ENCODE data around the gene SNX5.

SNX5 gene

DNA sequence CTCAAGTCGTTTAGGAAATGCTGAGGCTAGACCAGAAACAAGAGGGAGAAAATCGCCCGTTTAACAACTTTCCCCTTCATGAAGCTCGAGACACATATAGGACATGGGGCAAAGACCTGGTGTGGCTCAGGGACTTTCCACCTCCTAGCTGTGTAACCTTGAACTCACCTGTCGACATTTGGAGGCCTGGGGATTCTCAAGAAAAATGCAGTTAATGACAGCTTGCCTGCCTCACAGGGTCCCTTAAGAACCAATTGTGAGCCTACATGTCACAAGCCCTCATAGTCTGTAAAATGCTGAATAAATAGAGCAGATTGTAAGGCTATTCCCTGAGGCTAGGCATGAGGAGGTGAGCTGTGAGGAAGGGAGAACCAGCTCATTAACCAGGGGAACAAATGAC, 35.3 kb upstream of the SNX5 start:
- Histone ChIP-seq H3K27ac (ENCODE audit: low read depth, low read length) (no peak overlapping the region), H3K4me3 (ENCODE audit: insufficient read depth, low read length, poor library complexity, severe bottlenecking) (no peak overlapping the region), H3K27me3 (ENCODE audit: low read length) (no peaks in the 10 kb centered on the region), H4K20me1 (ENCODE audit: low read depth, low read length) (no peaks in the 10 kb centered on the region), H3K79me2 (ENCODE audit: insufficient read depth, low read length) (no peaks in the 10 kb centered on the region), H3K36me3 (ENCODE audit: low read length) (no peaks in the 10 kb centered on the region), H3K9me3 (ENCODE audit: insufficient read depth, low read length) (no peaks in the 10 kb centered on the region), H3K4me2 (ENCODE audit: low read depth, low read length, poor library complexity, severe bottlenecking) (no peak overlapping the region), H3F3A (ENCODE audit: insufficient read depth) (no peaks in the 10 kb centered on the region), H3K9ac (ENCODE audit: low read length) (no peak overlapping the region), H2AFZ (ENCODE audit: low read depth, low read length, severe bottlenecking) (no peak overlapping the region), H3K9me2 (replicated peaks; ENCODE audit: insufficient read depth, low read length) (no peaks in the 10 kb centered on the region)
- TF ChIP-seq EZH2phosphoT487 (conservative IDR thresholded peaks at IDR 0.05; ENCODE audit: low read length): no peak
- TF ChIP-seq, protein P1, sequence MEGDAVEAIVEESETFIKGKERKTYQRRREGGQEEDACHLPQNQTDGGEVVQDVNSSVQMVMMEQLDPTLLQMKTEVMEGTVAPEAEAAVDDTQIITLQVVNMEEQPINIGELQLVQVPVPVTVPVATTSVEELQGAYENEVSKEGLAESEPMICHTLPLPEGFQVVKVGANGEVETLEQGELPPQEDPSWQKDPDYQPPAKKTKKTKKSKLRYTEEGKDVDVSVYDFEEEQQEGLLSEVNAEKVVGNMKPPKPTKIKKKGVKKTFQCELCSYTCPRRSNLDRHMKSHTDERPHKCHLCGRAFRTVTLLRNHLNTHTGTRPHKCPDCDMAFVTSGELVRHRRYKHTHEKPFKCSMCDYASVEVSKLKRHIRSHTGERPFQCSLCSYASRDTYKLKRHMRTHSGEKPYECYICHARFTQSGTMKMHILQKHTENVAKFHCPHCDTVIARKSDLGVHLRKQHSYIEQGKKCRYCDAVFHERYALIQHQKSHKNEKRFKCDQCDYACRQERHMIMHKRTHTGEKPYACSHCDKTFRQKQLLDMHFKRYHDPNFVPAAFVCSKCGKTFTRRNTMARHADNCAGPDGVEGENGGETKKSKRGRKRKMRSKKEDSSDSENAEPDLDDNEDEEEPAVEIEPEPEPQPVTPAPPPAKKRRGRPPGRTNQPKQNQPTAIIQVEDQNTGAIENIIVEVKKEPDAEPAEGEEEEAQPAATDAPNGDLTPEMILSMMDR (IDR thresholded peaks at IDR 0.05; ENCODE audit: insufficient read depth, low read length, poor library complexity, severe bottlenecking): no peak

DNA sequence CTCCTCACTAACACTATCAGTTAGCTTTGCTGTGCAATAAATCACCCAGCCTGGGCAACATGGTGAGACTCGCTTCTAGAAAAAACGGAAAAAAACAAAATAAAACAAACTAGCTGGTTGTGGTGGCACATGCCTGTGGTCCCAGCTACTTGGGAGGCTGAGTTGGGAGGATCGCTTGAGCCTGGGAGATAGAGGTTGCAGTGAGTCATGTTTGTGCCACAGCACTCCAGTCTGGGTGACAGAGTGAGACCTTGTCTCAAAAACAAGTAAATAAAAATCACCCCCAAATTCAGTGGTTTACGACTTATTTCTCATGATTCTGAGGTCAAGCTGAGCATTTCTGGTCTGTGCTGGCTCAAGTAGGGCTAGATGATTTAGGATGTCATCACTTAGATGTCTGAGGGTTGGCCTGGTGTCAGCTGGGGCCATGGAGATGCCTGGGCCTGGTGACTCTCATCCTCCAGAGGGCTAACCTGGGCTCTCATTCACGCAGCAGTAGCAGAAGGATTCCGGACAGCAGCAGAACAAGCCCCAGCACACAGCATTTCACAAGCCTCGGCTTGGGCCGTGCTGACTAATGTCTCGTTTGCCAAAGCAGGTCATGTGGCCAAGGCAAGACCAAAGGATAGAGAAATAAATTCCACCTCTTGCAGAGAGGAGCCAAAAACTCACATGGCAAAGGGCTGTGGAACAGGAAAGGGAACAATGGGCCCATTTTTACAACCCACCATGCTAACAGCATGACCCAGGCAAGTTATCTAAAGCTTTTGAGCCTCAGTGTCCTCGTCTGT, 32.7 kb upstream of the SNX5 start:
- Histone ChIP-seq H3K4me2 (ENCODE audit: low read depth, low read length, poor library complexity, severe bottlenecking) (no peak overlapping the region), H3K9me3 (ENCODE audit: insufficient read depth, low read length) (no peaks in the 10 kb centered on the region), H3K4me3 (ENCODE audit: insufficient read depth, low read length, poor library complexity, severe bottlenecking) (no peak overlapping the region), H3K36me3 (ENCODE audit: low read length) (no peaks in the 10 kb centered on the region), H4K20me1 (ENCODE audit: low read depth, low read length) (no peaks in the 10 kb centered on the region), H3K27ac (ENCODE audit: low read depth, low read length) (no peak overlapping the region), H3F3A (ENCODE audit: insufficient read depth) (no peaks in the 10 kb centered on the region), H3K27me3 (ENCODE audit: low read length) (no peaks in the 10 kb centered on the region), H3K9ac (ENCODE audit: low read length) (no peak overlapping the region), H3K9me2 (replicated peaks; ENCODE audit: insufficient read depth, low read length) (no peaks in the 10 kb centered on the region), H2AFZ (ENCODE audit: low read depth, low read length, severe bottlenecking) (no peak overlapping the region), H3K79me2 (ENCODE audit: insufficient read depth, low read length) (no peaks in the 10 kb centered on the region)
- TF ChIP-seq, protein P1 (IDR thresholded peaks at IDR 0.05; ENCODE audit: insufficient read depth, low read length, poor library complexity, severe bottlenecking): no peak
- TF ChIP-seq EZH2phosphoT487 (conservative IDR thresholded peaks at IDR 0.05; ENCODE audit: low read length): no peak

DNA sequence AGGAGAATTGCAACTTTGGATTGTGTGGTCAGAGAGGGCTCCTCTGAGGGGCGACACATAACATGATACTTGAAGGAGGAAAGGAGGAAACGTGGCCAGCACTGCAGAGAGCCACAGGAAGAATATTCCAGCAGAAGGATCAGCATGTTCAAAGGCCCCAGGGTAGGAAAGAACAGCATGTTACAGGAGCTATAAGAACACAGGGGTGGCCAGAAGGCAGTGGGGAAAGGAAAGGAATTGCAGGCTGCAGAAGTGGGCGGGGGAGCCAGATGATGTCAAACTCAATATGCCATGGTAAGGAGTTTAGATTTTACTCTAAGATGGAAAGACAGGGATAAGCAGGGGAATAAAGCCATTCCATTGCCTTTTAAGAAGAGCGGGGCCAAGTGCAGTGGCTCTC, 31.0 kb upstream of the SNX5 start:
- H4K20me1 ChIP-seq (ENCODE audit: low read depth, low read length): no peaks in the 10 kb centered on the region
- no peaks in the 10 kb centered on the region for H3K36me3 ChIP-seq (ENCODE audit: low read length)

More for the DNA sequence above, 31.0 kb upstream of the SNX5 start:
- H3K4me2 ChIP-seq (ENCODE audit: low read depth, low read length, poor library complexity, severe bottlenecking): no peak overlapping the region
- H3K79me2 ChIP-seq (ENCODE audit: insufficient read depth, low read length): no peaks in the 10 kb centered on the region
- no peaks in the 10 kb centered on the region for H3K9me2 ChIP-seq (replicated peaks; ENCODE audit: insufficient read depth, low read length)
- no peak overlapping the region for H2AFZ ChIP-seq (ENCODE audit: low read depth, low read length, severe bottlenecking)
- H3K4me3 ChIP-seq (ENCODE audit: insufficient read depth, low read length, poor library complexity, severe bottlenecking): no peak overlapping the region
- no peak overlapping the region for H3K9ac ChIP-seq (ENCODE audit: low read length)
- H3K27me3 ChIP-seq (ENCODE audit: low read length): no peaks in the 10 kb centered on the region
- no peak overlapping the region for H3K27ac ChIP-seq (ENCODE audit: low read depth, low read length)
- TF ChIP-seq, protein P1 (IDR thresholded peaks at IDR 0.05; ENCODE audit: insufficient read depth, low read length, poor library complexity, severe bottlenecking): no peak
- TF ChIP-seq EZH2phosphoT487 (conservative IDR thresholded peaks at IDR 0.05; ENCODE audit: low read length): no peak
- no peaks in the 10 kb centered on the region for H3K9me3 ChIP-seq (ENCODE audit: insufficient read depth, low read length)
- no peaks in the 10 kb centered on the region for H3F3A ChIP-seq (ENCODE audit: insufficient read depth)

All from SU-DHL-6 (cell line).